Putamen (tissue), 1 donor: ENCODE measurements around the gene MMEL1.

Experiments
- DNase-seq: peaks from one replicate; pipeline ENCODE4 v3.0.0-alpha.2; 2016; ENCODE audit warnings: low spot score

MMEL1 gene

GRCh38 chr1:2544093-2544874 lies 88.5 kb downstream of the MMEL1 start:
- DNase-seq: no peak

DNA sequence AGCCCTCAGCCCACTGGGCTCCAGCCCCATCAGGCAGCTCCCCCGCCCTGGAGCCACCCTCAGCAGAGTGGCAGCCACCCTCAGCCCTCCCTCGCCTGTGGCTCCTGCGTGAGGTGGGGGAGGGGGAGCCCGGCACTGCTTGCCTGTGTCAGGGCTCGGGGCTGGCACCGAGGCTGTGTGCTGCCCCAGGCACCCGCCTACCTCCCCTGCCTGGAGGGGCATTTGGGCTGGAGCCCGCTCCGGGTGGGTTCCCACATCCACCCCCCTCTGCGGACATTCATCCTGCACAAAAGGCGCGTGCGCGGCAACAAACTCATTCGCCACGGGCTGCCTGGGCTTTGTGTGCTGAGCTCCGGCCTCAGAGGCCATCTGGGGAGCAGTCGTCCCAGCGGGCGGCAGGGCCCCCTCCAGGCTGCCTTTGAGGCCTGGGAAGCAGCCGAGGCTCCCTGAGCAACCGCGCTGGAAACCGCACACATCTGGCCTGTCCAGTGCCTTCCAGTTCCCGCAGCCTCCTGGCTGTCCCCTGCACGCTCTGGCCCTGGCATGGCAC lies 89.2 kb downstream of the MMEL1 start:
- no peak for DNase-seq

DNA sequence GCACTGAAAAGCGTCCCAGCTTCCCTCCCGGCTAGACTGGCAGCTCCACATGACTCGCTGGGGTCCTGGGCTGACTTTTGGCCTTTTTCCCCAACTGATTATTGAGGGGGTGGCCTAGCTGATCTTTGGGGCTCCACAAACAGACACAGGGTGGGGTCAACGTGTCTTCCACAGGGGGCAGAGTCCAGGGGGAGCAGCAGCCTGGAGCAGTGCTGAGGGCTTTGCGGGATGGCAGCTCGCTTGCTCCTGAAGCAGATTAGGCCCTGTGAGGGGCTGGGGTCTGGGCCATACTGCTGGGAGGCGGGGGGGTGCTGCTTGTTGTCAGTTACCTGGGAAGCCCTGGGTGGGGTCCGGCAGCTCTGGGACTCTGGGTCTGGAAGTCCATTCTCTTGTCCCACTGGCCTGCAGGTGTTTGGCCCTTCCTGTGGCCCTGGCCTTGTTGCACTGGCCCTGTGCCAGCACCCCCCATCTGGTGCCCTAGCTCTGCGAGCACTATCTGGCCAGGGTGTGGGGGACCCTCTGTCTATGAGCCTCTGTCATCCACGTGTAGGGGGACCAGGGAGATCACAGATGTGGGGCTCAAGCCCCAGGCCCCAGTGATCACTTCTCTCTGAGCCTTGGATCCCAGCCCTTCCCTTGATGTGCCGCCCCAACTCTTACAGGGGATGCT lies 90.4 kb downstream of the MMEL1 start:
- no peak for DNase-seq

GRCh38 chr1:2541619-2542245 lies 91.1 kb downstream of the MMEL1 start:
- no peak for DNase-seq

GRCh38 chr1:2540816-2541492 lies 91.9 kb downstream of the MMEL1 start:
- no peak for DNase-seq
